ENCODE data around the gene MPPED1.

Gene MPPED1

GRCh38 chr22:43532301-43533155 lies 120.7 kb downstream of the MPPED1 start:
- H3K36me3 ChIP-seq (replicated peaks) = no peaks in the 10 kb centered on the region
- no peaks in the 10 kb centered on the region for H3K27me3 ChIP-seq (replicated peaks)
- H3K4me3 ChIP-seq (ENCODE audit: low read depth, low read length) = no peak overlapping the region
- in situ Hi-C loops (cut with HindIII; ENCODE audit: low pct_ligation_motif_present, low sequenced_read_pairs) = no loop called here
- no peak for TF ChIP-seq CTCF (IDR thresholded peaks at IDR 0.05; ENCODE audit: low read depth, low read length, missing control alignments)
- DNase-seq = no peak
- no peak overlapping the region for H3K27ac ChIP-seq

- in situ Hi-C loops (cut with HindIII; ENCODE audit: low pct_ligation_motif_present, low sequenced_read_pairs) = no loop called here
- Histone ChIP-seq H3K27ac (no peak overlapping the region), H3K27me3 (replicated peaks) (no peaks in the 10 kb centered on the region), H3K4me3 (ENCODE audit: low read depth, low read length) (no peak overlapping the region), H3K36me3 (replicated peaks) (no peaks in the 10 kb centered on the region)
- no peak for DNase-seq
- no peak for TF ChIP-seq CTCF (IDR thresholded peaks at IDR 0.05; ENCODE audit: low read depth, low read length, missing control alignments)
Measured at GRCh38 chr22:43533156-43533530, 121.3 kb downstream of the MPPED1 start.

GRCh38 chr22:43533656-43534428 lies 122.0 kb downstream of the MPPED1 start:
- no peak for TF ChIP-seq CTCF (IDR thresholded peaks at IDR 0.05; ENCODE audit: low read depth, low read length, missing control alignments)

GRCh38 chr22:43534916-43535315 lies 123.1 kb downstream of the MPPED1 start:
- H3K36me3 ChIP-seq (replicated peaks) = no peaks in the 10 kb centered on the region
- DNase-seq = no peak
- TF ChIP-seq CTCF (IDR thresholded peaks at IDR 0.05; ENCODE audit: low read depth, low read length, missing control alignments) = no peak
- H3K27me3 ChIP-seq (replicated peaks) = no peaks in the 10 kb centered on the region
- H3K27ac ChIP-seq = no peak overlapping the region
- in situ Hi-C loops (cut with HindIII; ENCODE audit: low pct_ligation_motif_present, low sequenced_read_pairs) = no loop called here
- no peak overlapping the region for H3K4me3 ChIP-seq (ENCODE audit: low read depth, low read length)

More at GRCh38 chr22:43533656-43534428, 122.0 kb downstream of the MPPED1 start:
- H3K27me3 ChIP-seq (replicated peaks) = no peaks in the 10 kb centered on the region
- in situ Hi-C loops (cut with HindIII; ENCODE audit: low pct_ligation_motif_present, low sequenced_read_pairs) = no loop called here
- no peak overlapping the region for H3K27ac ChIP-seq
- no peak for DNase-seq
- no peaks in the 10 kb centered on the region for H3K36me3 ChIP-seq (replicated peaks)
- no peak overlapping the region for H3K4me3 ChIP-seq (ENCODE audit: low read depth, low read length)

- Histone ChIP-seq H3K27me3 (replicated peaks) (no peaks in the 10 kb centered on the region), H3K36me3 (replicated peaks) (no peaks in the 10 kb centered on the region), H3K4me3 (ENCODE audit: low read depth, low read length) (no peak overlapping the region), H3K27ac (no peak overlapping the region)
- TF ChIP-seq CTCF (IDR thresholded peaks at IDR 0.05; ENCODE audit: low read depth, low read length, missing control alignments) = no peak
- in situ Hi-C loops (cut with HindIII; ENCODE audit: low pct_ligation_motif_present, low sequenced_read_pairs) = no loop called here
- DNase-seq = no peak
Measured at GRCh38 chr22:43535336-43535735, 123.5 kb downstream of the MPPED1 start.

Data from brain microvascular endothelial cell (primary cell).